ENCODE data around the gene PPP2R3B. TPM values are rescaled to one million over a fixed set of nuclear protein-coding genes. Genes with fewer than 3 reads are reported as not detected.

PPP2R3B gene
- total RNA-seq, 2 experiments from 2014 or later: 40.3 to 40.7 TPM

DNA sequence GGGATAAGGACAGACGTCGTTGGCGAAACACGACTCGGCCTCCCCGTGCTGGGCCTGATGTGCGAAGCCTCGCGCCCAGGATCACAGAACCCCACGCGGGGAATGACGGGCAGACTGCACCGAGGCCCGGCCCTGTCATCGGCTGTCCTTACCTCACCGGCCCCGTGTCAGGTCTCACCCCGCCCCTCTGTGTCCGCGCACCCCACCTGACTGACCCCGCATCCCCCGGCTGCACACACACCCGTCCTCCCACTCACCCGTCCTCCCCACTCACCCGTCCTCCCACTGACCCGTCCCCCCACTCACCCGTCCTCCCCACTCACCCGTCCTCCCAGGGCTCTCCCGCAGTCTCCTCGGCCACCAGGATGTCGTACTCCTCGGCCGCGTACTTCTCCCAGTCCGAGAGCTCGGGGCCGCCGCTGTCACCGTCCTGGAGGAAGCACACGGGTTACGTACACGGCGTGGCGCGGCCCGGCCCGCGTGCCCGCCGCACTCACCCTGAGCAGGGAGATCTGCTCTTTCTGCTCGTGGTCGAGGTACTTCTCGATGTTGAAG, 48.3 kb downstream of the PPP2R3B start:
- ATAC-seq (ENCODE audit: low read depth) (no peak), DNase-seq (no peak)
- H3K4me1 Mint-ChIP-seq: no peaks in the 10 kb centered on the region
- H3K36me3 Mint-ChIP-seq: peaks cover 36% of the 10 kb centered on the region
- no peak overlapping the region for H3K4me3 Mint-ChIP-seq
- H3K27me3 Mint-ChIP-seq: no peaks in the 10 kb centered on the region
- POLR2A ChIA-PET: no interaction called here
- no peak overlapping the region for H3K27ac Mint-ChIP-seq
- H3K9me3 Mint-ChIP-seq: peaks cover 2% of the 10 kb centered on the region

DNA sequence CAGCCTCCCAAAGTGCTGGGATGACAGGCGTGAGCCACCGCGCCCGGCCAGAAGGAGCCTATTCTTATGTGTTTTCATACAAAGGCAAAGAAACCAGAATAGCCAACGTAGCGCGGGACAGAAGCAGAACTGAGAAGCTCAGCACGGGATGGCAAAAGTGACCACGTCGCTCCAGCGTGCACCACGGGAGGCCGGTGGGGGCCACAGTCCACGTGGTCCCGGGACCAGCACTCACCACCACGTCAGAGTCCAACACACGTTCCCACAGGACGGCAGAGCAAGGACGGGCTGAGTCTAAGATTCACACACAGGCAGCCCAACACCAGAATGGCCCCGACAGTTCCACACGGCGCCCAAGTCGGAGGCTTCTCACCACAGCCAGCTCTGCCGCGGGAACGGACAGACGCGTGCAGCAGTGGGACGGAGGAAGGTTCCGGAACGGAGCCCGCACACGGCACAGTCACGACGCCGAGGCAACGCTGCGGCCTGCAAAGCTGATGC, 49.3 kb downstream of the PPP2R3B start:
- Mint-ChIP-seq H3K36me3 (peaks cover 36% of the 10 kb centered on the region), H3K27me3 (no peaks in the 10 kb centered on the region), H3K27ac (no peak overlapping the region), H3K4me1 (no peaks in the 10 kb centered on the region), H3K4me3 (no peak overlapping the region), H3K9me3 (peaks cover 2% of the 10 kb centered on the region)
- POLR2A ChIA-PET: no interaction called here
- DNase-seq (no peak), ATAC-seq (ENCODE audit: low read depth) (no peak)

DNA sequence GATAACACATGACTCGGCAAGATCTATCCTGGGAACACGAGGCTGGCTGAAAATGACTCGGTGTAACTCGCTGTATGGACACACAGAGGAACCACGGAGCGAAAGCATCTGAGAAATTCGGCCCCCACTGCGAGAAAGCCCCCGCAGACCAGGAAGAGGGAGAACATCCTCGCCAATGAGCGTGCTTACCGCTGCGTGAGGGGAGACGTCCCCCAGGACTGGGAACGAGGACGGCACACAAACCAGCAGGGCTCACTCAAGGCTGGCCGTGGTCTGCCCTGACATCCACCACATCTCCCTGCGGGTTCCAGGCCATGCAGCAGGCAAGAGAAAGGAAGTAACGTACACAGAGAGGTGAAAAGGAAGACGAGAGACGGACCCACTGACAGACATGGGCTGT, 50.5 kb downstream of the PPP2R3B start:
- Mint-ChIP-seq H3K27ac (no peak overlapping the region), H3K27me3 (no peaks in the 10 kb centered on the region), H3K4me1 (no peaks in the 10 kb centered on the region), H3K9me3 (no peaks in the 10 kb centered on the region), H3K36me3 (peaks cover 29% of the 10 kb centered on the region), H3K4me3 (no peak overlapping the region)
- ATAC-seq (ENCODE audit: low read depth) (no peak), DNase-seq (no peak)
- POLR2A ChIA-PET: no interaction called here

DNA sequence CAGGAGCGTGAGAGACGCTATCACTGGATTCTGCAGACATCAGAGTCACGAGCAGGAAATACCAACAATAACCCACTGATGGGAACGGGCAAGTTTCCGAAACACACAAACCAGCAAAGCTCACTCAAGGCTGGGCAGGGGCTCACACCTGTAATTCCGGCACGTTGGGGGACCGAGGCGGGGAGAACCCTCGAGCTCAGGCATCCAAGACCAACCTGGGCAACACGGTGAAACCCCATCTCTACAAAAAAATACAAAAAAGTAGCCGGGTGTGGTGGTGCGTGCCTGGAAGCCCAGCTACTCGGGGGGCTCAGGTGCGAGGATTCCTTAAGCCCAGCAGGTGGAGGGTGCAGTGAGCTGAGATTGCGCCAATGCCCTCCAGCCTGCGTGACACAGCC, 51.0 kb downstream of the PPP2R3B start:
- Mint-ChIP-seq H3K27ac (no peak overlapping the region), H3K4me1 (no peaks in the 10 kb centered on the region), H3K27me3 (no peaks in the 10 kb centered on the region), H3K36me3 (peaks cover 27% of the 10 kb centered on the region), H3K4me3 (no peak overlapping the region), H3K9me3 (no peaks in the 10 kb centered on the region)
- no peak for ATAC-seq (ENCODE audit: low read depth)
- no peak for DNase-seq
- POLR2A ChIA-PET: no interaction called here

DNA sequence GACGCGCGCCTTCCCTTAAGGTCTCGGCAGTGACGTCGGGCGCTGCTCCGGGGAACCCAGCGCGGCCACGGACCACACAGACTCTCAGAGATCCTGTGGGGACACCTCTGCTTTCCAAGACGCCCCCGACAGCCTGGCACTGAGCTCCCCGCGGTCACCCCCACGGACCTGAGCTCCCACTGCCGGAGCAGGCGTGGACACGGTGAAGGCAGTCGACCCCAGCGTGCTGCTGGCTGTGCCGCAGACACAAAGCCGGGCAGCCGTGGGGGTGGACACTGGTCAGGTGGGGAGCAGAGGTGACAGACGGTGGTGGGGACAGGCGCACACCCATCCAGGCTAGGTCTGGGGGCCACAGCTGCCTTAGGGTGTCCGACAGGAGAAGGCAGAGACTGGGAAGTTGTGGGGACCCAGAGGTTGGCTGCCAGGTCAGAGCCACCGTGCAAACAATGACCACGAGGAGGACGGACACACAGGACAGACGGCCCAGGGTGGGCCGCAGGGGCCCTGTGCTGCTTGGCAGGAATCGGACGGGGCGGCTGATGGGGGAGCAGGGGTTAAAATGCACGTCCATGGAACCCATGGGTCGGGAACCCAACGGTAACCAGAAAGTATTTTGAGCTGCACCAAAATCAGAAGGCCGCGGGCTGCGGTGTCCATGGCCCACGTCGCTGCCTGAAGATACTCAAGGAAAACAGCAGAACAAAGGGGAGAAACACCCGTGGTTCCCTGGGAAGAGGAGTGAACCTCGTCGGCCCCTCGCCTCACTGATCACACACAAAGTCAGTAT, 51.5 kb downstream of the PPP2R3B start:
- H3K4me3 Mint-ChIP-seq: no peak overlapping the region
- H3K4me1 Mint-ChIP-seq: no peaks in the 10 kb centered on the region
- H3K36me3 Mint-ChIP-seq: peaks cover 25% of the 10 kb centered on the region
- DNase-seq: no peak
- POLR2A ChIA-PET: no interaction called here
- no peaks in the 10 kb centered on the region for H3K9me3 Mint-ChIP-seq
- no peak for ATAC-seq (ENCODE audit: low read depth)
- H3K27me3 Mint-ChIP-seq: no peaks in the 10 kb centered on the region
- no peak overlapping the region for H3K27ac Mint-ChIP-seq

- H3K36me3 Mint-ChIP-seq: peaks cover 25% of the 10 kb centered on the region
- POLR2A ChIA-PET: no interaction called here
- ATAC-seq (ENCODE audit: low read depth) (no peak), DNase-seq (no peak)
- no peak overlapping the region for H3K27ac Mint-ChIP-seq
- H3K27me3 Mint-ChIP-seq: no peaks in the 10 kb centered on the region
- no peaks in the 10 kb centered on the region for H3K9me3 Mint-ChIP-seq
- no peak overlapping the region for H3K4me3 Mint-ChIP-seq
- no peaks in the 10 kb centered on the region for H3K4me1 Mint-ChIP-seq
Observed at GRCh38 chrX:334331-334891, 52.3 kb downstream of the PPP2R3B start.

DNA sequence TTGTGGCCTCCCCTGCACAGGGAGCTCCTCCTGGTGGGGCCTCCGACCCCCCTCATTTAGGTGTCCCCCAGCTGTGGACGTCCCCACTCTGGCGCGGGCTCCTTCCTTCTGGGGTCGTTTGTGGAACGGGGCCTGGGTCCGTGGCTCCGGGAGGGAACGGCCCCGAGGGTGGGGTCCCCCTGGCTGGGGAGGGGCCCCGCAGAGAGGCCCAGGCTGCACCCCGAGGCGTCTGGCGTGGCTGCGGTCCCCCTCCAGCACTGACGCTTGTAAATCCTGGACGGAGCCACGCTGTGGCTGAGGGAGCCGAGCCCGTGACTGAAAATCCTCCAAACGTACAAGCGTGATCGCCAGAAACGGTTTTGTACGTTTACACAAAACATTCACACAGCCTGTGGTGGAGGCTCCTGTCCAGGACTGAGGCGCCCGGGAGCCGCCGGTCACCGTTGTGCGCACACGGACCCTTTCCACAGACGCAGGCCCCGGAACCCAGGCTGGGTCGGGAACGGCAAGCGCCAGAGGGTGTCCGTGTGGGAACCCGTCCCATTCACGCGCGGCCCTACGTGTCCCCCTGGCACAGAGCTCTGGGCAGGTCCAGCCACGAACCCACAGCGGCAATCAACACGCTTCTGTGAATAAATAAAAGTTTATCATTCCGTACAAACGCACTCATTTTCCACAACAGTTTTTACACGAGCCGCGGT, 52.9 kb downstream of the PPP2R3B start:
- Mint-ChIP-seq H3K36me3 (peaks cover 23% of the 10 kb centered on the region), H3K4me1 (no peaks in the 10 kb centered on the region), H3K9me3 (no peaks in the 10 kb centered on the region), H3K4me3 (no peak overlapping the region), H3K27me3 (no peaks in the 10 kb centered on the region), H3K27ac (no peak overlapping the region)
- ATAC-seq (ENCODE audit: low read depth): no peak
- no peak for DNase-seq
- POLR2A ChIA-PET: no interaction called here

DNA sequence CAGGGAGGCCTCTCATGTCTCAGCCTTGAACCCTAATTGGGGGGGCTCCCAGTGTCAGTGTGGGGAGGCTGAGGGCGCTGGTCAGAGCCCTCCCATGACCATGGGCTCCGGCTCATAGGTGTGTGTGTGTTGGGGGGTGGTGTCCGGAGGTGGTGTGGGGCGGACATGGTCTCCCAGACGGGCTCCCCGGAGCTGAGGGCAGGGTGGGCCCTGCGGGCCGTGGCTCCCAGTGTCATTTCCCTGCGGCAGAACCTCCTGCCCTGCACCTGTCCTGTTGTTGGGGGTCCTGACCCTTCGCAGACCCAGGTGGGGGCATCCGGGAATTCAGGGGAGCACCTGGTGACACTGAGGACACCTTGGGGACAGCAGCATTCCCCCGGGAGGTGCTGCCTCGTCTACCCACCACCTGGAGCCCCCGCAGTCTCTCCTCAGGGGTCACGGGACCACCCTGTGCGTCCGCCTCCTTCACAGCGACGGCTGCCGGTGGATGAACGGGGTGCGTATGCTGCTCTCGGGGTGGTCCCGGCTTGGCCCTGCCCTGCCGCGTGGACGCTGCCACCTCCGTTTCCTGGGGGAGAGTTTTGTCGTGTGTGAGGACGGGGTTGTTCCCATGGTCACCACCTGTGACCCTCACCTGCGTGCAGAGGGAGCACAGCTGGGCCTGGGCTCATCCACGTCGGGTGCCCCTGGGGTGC, 53.6 kb downstream of the PPP2R3B start:
- POLR2A ChIA-PET: no interaction called here
- Mint-ChIP-seq H3K27me3 (no peaks in the 10 kb centered on the region), H3K9me3 (no peaks in the 10 kb centered on the region), H3K36me3 (peaks cover 17% of the 10 kb centered on the region), H3K27ac (no peak overlapping the region), H3K4me3 (no peak overlapping the region), H3K4me1 (no peaks in the 10 kb centered on the region)
- ATAC-seq (ENCODE audit: low read depth) (no peak), DNase-seq (no peak)

GRCh38 chrX:332496-332860, 54.2 kb downstream of the PPP2R3B start:
- Mint-ChIP-seq H3K4me3 (no peak overlapping the region), H3K27ac (no peak overlapping the region), H3K9me3 (no peaks in the 10 kb centered on the region), H3K27me3 (no peaks in the 10 kb centered on the region), H3K4me1 (no peaks in the 10 kb centered on the region), H3K36me3 (peaks cover 11% of the 10 kb centered on the region)
- ATAC-seq (ENCODE audit: low read depth) (no peak), DNase-seq (no peak)
- POLR2A ChIA-PET: no interaction called here

GRCh38 chrX:331825-332495, 54.7 kb downstream of the PPP2R3B start:
- Mint-ChIP-seq H3K9me3 (no peaks in the 10 kb centered on the region), H3K36me3 (peaks cover 7% of the 10 kb centered on the region), H3K27ac (no peak overlapping the region), H3K4me3 (no peak overlapping the region), H3K27me3 (no peaks in the 10 kb centered on the region), H3K4me1 (no peaks in the 10 kb centered on the region)
- ATAC-seq (ENCODE audit: low read depth) (no peak), DNase-seq (no peak)
- POLR2A ChIA-PET: no interaction called here

DNA sequence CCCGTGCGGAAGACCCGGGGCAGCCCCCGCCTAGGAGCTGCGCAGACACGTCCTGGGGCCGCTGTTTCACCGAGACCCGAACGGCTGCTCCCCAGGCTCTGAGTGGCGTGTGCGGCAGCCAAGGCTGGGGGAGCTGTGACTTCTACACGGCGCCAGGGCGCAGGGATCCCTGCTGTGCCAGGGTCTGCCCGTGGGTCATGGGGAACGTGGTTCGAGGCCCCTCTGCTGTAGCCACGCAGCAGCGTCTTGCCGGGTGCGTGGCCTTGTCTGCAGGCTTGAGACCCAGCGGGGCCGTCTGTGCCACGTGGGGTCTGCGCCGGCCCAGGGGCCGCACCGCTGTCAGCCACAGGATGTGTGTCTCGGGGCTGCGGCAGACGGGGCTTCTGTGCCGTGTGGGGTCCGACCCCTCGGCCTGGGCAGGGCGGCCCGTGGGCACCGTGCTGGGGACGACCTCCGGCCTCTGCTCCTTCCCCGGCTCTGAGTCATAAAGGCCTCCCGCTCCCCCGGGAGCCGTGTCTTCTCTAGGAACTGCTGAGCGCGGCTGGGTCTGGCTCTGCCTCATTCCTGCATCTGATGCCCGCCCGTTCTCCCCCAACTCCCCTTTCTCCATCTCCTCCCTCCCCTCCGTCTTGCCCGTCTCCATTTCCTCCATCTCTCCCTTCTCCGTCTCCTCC, 55.4 kb downstream of the PPP2R3B start:
- peaks cover 3% of the 10 kb centered on the region for H3K36me3 Mint-ChIP-seq
- POLR2A ChIA-PET: no interaction called here
- ATAC-seq (ENCODE audit: low read depth) (peak; percentile 43), DNase-seq (no peak)
- H3K4me1 Mint-ChIP-seq: no peaks in the 10 kb centered on the region
- no peak overlapping the region for H3K4me3 Mint-ChIP-seq
- H3K9me3 Mint-ChIP-seq: no peaks in the 10 kb centered on the region
- H3K27ac Mint-ChIP-seq: no peak overlapping the region
- H3K27me3 Mint-ChIP-seq: no peaks in the 10 kb centered on the region

DNA sequence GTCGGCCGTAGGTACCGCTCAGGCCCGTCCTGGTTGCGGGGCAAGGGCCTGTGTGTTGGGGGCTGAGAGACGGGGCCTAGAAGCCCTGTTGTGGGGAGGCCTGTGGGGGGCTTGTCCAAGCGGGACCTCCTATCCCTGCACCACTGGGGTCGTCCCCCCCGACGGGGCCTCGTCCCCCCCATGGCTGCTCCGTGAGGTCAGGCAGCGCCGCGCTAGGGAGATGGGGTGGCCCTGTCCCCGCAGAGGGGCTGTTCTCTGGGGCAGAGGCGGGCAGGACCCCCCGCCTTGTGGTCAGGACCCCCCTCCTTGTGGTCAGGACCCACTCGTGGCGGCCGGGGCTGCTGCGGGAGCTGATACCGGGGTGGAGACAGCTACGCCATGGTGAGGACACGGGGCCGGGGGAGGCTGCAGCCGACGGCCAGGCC, 56.0 kb downstream of the PPP2R3B start:
- no peaks in the 10 kb centered on the region for H3K9me3 Mint-ChIP-seq
- no peaks in the 10 kb centered on the region for H3K4me1 Mint-ChIP-seq
- no peak overlapping the region for H3K4me3 Mint-ChIP-seq
- ATAC-seq (ENCODE audit: low read depth): no peak
- H3K27ac Mint-ChIP-seq: no peak overlapping the region
- H3K27me3 Mint-ChIP-seq: no peaks in the 10 kb centered on the region
- no peak for DNase-seq
- POLR2A ChIA-PET: no interaction called here
- H3K36me3 Mint-ChIP-seq: no peaks in the 10 kb centered on the region

Data from activated naive CD8-positive, alpha-beta T cell treated with anti-CD3 and anti-CD28 coated beads, Interleukin-2, amount 10 ng/mL, durations not matched to agents 7 days and 5 days (primary cell).